Mammary epithelial cell (primary cell): Measurements from ENCODE around the gene KSR1.

Experiments used
- CTCF ChIP-seq, 2 donors: IDR thresholded peaks in 1 of 2; conservative IDR thresholded peaks in 1 of 2; 2 replicates each; pipeline ENCODE4 v1.5.1; 2011 to 2012; ENCODE audit warnings: inconsistent platforms in 2 of 2, low read length in 2 of 2, mild to moderate bottlenecking in 2 of 2, control low read depth in 1 of 2, low read depth in 1 of 2; ENCODE audit not compliant: insufficient read depth in 1 of 2; ENCODE audit errors: extremely low read depth in 1 of 2
- EZH2 ChIP-seq: IDR thresholded peaks from 2 replicates; pipeline ENCODE4 v1.6.1; 2012; ENCODE audit warnings: low read length, inconsistent platforms, borderline replicate concordance

- TF ChIP-seq CTCF (conservative IDR thresholded peaks at IDR 0.05 in 1 of 2, IDR thresholded peaks at IDR 0.05 in 1 of 2; ENCODE audit: extremely low read depth in 1 of 2, insufficient read depth in 1 of 2, low read depth in 1 of 2, low read length in 2 of 2) = no peak
- no peak for TF ChIP-seq EZH2
These were observed 160.2 kb downstream of the KSR1 start for GRCh38 chr17:27616414-27616813.
